GM13976 (cell line): ENCODE data around the gene SPEF1.

Experiments used
- DNase-seq: peaks from one replicate; pipeline ENCODE4 v3.0.0; 2012; ENCODE audit warnings: low spot score
- CTCF ChIP-seq: IDR thresholded peaks from 2 replicates; pipeline ENCODE4 v1.5.1; 2012; ENCODE audit warnings: borderline replicate concordance, mild to moderate bottlenecking; ENCODE audit not compliant: insufficient read depth; ENCODE audit errors: extremely low read depth, missing control alignments, control extremely low read depth
- in situ Hi-C: fragments of 300-500 bp; cut with MboI; formaldehyde crosslinking; loops from one replicate; pipeline ENCODE4 v1.12.0; 2022; ENCODE audit warnings: low sequenced_read_pairs, mixed read lengths, inconsistent platforms; ENCODE audit not compliant: unreplicated experiment

The SPEF1 gene

GRCh38 chr20:3748073-3748472 lies 33.2 kb downstream of the SPEF1 start:
- in situ Hi-C loops: no loop called here
- TF ChIP-seq CTCF: no peak
- DNase-seq: no peak

GRCh38 chr20:3747471-3747870 lies 33.8 kb downstream of the SPEF1 start:
- no peak for DNase-seq

GRCh38 chr20:3745686-3746173 lies 35.5 kb downstream of the SPEF1 start:
- DNase-seq: no peak
- in situ Hi-C loops: no loop called here
- TF ChIP-seq CTCF: no peak

More at GRCh38 chr20:3747471-3747870, 33.8 kb downstream of the SPEF1 start:
- in situ Hi-C loops: no loop called here
- TF ChIP-seq CTCF: no peak

- no peak for TF ChIP-seq CTCF
- in situ Hi-C loops: no loop called here
- peak; percentile 69 for DNase-seq
Observed at GRCh38 chr20:3744806-3745685, 36.2 kb downstream of the SPEF1 start.

GRCh38 chr20:3744037-3744436 lies 37.2 kb downstream of the SPEF1 start:
- in situ Hi-C loops: no loop called here
- no peak for DNase-seq
- TF ChIP-seq CTCF: no peak

- DNase-seq: no peak
- TF ChIP-seq CTCF: no peak
- in situ Hi-C loops: no loop called here
Observed at GRCh38 chr20:3743251-3743650, 38.0 kb downstream of the SPEF1 start.
